ENCODE results near the gene NLRP12.
A peak's percentile ranks its signal among the peaks of the same experiment; 100 is the strongest.
"Not testable (repeated sequence)": the region's sequence is repeated elsewhere in the genome, so short reads cannot be mapped to it uniquely, and the experiment has no call there.

The NLRP12 gene

GRCh38 chr19:53782698-53783097 lies 41.4 kb downstream of the NLRP12 start:
- no peak for DNase-seq (ENCODE audit: low read depth in 2 of 2, low spot score in 1 of 2)

GRCh38 chr19:53781332-53781731 lies 42.8 kb downstream of the NLRP12 start:
- DNase-seq (ENCODE audit: low read depth in 2 of 2, low spot score in 1 of 2) = not testable (repeated sequence)

GRCh38 chr19:53780506-53780905 lies 43.6 kb downstream of the NLRP12 start:
- no peak for DNase-seq (ENCODE audit: low read depth in 2 of 2, low spot score in 1 of 2)

- DNase-seq (ENCODE audit: low read depth in 2 of 2, low spot score in 1 of 2) = no peak
Measured at GRCh38 chr19:53775524-53775923, 48.6 kb downstream of the NLRP12 start.

- not testable (repeated sequence) for DNase-seq (ENCODE audit: low read depth in 2 of 2, low spot score in 1 of 2)
Measured at GRCh38 chr19:53774491-53774890, 49.6 kb downstream of the NLRP12 start.

GRCh38 chr19:53773999-53774398 lies 50.1 kb downstream of the NLRP12 start:
- DNase-seq (ENCODE audit: low read depth in 2 of 2, low spot score in 1 of 2) = no peak

GRCh38 chr19:53772943-53773342 lies 51.2 kb downstream of the NLRP12 start:
- peak in 1 of 2 donors; percentile 2 for DNase-seq (ENCODE audit: low read depth in 2 of 2, low spot score in 1 of 2)

GRCh38 chr19:53771144-53771543 lies 53.0 kb downstream of the NLRP12 start:
- DNase-seq (ENCODE audit: low read depth in 2 of 2, low spot score in 1 of 2) = no peak

- not testable (repeated sequence) for DNase-seq (ENCODE audit: low read depth in 2 of 2, low spot score in 1 of 2)
Measured at GRCh38 chr19:53769696-53770309, 54.3 kb downstream of the NLRP12 start.

GRCh38 chr19:53768401-53768800 lies 55.7 kb downstream of the NLRP12 start:
- no peak for DNase-seq (ENCODE audit: low read depth in 2 of 2, low spot score in 1 of 2)

GRCh38 chr19:53758991-53759390 lies 65.1 kb downstream of the NLRP12 start:
- DNase-seq (ENCODE audit: low read depth in 2 of 2, low spot score in 1 of 2) = not testable (repeated sequence)

All from stimulated activated CD8-positive, alpha-beta memory T cell treated with anti-CD3 and anti-CD28 coated beads, Interleukin-4, amount 100 ng/mL, for 1 hour (primary cell).